Middle frontal gyrus (tissue), 1 donor: Measurements from ENCODE around the gene CBX6.

Source experiments
- DNase-seq: peaks from one replicate; pipeline ENCODE4 v3.0.0-alpha.2; 2015; ENCODE audit warnings: low spot score; ENCODE audit errors: extremely low spot score

Gene CBX6

GRCh38 chr22:38873469-38874411 is 1.7 kb upstream of the CBX6 start:
- no peak for DNase-seq

GRCh38 chr22:38872831-38873248 is 824 bp upstream of the CBX6 start:
- no peak for DNase-seq

- no peak for DNase-seq
Observed at GRCh38 chr22:38871360-38872171, 450 bp downstream of the CBX6 start.

GRCh38 chr22:38870791-38871359 is 1.1 kb downstream of the CBX6 start:
- DNase-seq = no peak

GRCh38 chr22:38870312-38870741 is 1.7 kb downstream of the CBX6 start:
- peak; percentile 61 for DNase-seq

GRCh38 chr22:38869663-38870062 is 2.4 kb downstream of the CBX6 start:
- DNase-seq = no peak

- DNase-seq = peak; percentile 40
Observed at GRCh38 chr22:38868886-38869381, 3.1 kb downstream of the CBX6 start.

GRCh38 chr22:38868286-38868721 is 3.7 kb downstream of the CBX6 start:
- no peak for DNase-seq

- no peak for DNase-seq
Observed at GRCh38 chr22:38867471-38868285, 4.3 kb downstream of the CBX6 start.

GRCh38 chr22:38867124-38867455 is 4.9 kb downstream of the CBX6 start:
- no peak for DNase-seq

GRCh38 chr22:38866399-38867123 is 5.5 kb downstream of the CBX6 start:
- DNase-seq = no peak

GRCh38 chr22:38866024-38866398 is 6.0 kb downstream of the CBX6 start:
- DNase-seq = no peak

- no peak for DNase-seq
Observed at GRCh38 chr22:38865201-38866023, 6.6 kb downstream of the CBX6 start.

GRCh38 chr22:38864361-38865191 is 7.4 kb downstream of the CBX6 start:
- no peak for DNase-seq

- DNase-seq = no peak
Observed at GRCh38 chr22:38863531-38864131, 8.4 kb downstream of the CBX6 start.

- DNase-seq = no peak
Observed at GRCh38 chr22:38862375-38863329, 9.4 kb downstream of the CBX6 start.

- no peak for DNase-seq
Observed at GRCh38 chr22:38861927-38862326, 10.1 kb downstream of the CBX6 start.
